ENCODE data around the gene FCAR.
"Not testable (repeated sequence)": the region's sequence is repeated elsewhere in the genome, so short reads cannot be mapped to it uniquely, and the experiment has no call there.

The FCAR gene

DNA sequence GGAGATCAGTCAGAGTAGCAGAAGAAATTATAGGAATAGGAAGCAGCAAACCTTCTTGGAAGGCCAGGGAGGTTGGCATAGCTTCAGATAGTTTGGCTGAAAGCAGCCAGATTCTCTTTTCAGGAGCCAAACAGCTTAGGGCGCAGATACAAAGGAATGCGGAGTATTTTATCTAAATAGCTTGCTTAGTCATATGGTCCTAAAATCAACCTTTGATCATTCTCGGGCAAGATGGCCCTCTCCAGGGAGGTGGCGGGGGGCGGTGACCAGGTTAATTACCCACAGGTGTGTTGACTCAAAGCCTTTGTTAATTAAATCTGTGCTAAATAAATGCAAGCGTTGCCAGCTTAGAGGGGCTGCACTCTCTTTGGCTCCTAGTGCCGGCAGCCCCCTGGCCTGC lies 19.4 kb downstream of the FCAR start:
- H3K27ac ChIP-seq, result no peak overlapping the region
- TF ChIP-seq CTCF (conservative IDR thresholded peaks at IDR 0.05), result no peak

GRCh38 chr19:54894106-54894505 lies 20.1 kb downstream of the FCAR start:
- H3K27ac ChIP-seq, result not testable (repeated sequence)

DNA sequence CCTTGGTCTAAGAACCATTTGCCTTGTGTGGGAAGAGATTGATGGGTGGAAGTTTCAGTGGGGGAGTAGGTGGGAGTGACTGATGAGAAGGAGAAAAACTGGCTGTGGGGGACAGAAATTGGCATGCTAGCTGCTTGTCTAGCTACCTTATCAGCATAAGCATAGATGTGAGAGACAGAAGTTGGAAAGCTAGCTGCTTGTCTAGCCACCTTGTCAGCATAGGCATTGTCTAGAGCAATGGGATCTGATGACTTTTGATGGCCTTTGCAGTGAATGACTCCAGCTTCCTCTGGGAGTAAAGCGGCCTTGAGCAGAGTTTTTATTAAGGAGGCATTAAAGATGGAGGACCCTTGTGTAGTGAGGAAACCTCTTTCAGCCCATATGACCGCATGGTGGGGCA lies 22.0 kb downstream of the FCAR start:
- no peak for TF ChIP-seq CTCF (conservative IDR thresholded peaks at IDR 0.05)
- no peak overlapping the region for H3K27ac ChIP-seq

DNA sequence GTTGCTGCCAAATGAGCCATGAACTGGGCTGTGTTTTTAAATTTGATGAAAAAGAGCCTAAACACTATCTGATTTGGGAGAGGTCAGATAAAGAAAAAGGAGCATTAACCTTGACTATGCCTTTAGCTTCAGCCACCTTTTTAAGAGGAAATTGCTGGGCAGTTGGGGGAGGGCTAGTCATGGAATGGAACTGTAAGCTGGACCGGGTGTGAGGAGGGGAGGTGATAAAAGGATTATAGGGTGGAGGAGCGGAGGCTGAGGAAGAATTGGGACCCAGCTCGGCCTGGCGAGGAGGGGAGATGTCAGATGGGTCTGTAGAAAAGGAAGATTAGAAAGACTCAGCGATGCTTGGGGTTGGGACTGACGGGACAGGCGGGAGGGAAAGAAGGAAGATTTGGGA lies 24.6 kb downstream of the FCAR start:
- H3K27ac ChIP-seq, result not testable (repeated sequence)

DNA sequence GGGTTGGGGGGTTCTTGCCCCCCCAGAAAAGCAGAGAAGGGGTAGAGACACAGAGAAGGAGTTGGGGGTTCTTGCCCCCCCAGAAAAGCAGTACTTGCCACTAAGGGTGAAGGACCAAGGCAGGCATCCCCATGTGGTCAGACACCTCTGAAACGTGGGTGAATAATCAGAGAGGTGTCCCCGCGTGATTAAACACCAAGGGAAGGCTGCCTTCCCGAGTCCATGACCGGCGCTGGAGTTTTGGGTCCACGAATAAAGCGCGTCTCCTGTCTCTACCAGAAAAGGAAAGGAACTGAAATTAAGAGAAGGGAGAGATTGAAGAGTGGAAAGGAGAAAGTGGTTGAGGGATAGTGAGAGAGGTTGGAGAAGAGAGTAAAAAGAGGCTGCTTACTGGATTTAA lies 25.6 kb downstream of the FCAR start:
- not testable (repeated sequence) for H3K27ac ChIP-seq

GRCh38 chr19:54901153-54901552 lies 27.1 kb downstream of the FCAR start:
- not testable (repeated sequence) for H3K27ac ChIP-seq

GRCh38 chr19:54902061-54902460 lies 28.0 kb downstream of the FCAR start:
- no peak for TF ChIP-seq CTCF (conservative IDR thresholded peaks at IDR 0.05)
- no peak overlapping the region for H3K27ac ChIP-seq

GRCh38 chr19:54903303-54903702 lies 29.3 kb downstream of the FCAR start:
- H3K27ac ChIP-seq, result no peak overlapping the region
- TF ChIP-seq CTCF (conservative IDR thresholded peaks at IDR 0.05), result no peak

- H3K27ac ChIP-seq, result not testable (repeated sequence)
Measured at GRCh38 chr19:54904261-54904660, 30.2 kb downstream of the FCAR start.

DNA sequence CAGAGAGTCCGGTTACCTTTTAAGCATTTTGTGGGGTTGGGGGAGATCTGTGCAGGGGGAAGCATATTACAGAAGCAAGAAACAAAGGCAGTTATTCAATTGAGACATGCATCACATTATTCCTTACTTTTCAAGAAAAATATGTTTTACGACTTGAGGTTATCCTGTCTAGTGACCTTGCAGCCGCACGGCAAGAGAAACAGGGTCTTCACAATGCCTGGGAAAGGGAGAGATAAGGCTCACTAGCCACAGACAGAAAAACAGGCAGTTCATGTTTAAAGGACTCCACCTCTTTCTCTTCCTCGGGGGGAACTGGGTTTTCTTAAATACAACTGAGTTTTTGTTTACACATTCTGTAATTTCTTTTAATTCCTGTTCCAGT lies 31.4 kb downstream of the FCAR start:
- no peak for TF ChIP-seq CTCF (conservative IDR thresholded peaks at IDR 0.05)
- no peak overlapping the region for H3K27ac ChIP-seq

Measured in VCaP (cell line).